ENCODE results near the gene CHMP6.

The CHMP6 gene

GRCh38 chr17:80991645-80992076, at the start of gene CHMP6:
CHMP6 (plus strand) TSS chr17:80991841; CDS start chr17:80991919, 78 bp downstream.
- DNase-seq (ENCODE audit: low read depth): peak; percentile 48

GRCh38 chr17:80942423-80943345, 49.0 kb upstream of the CHMP6 start:
- no peak for DNase-seq (ENCODE audit: low read depth)

GRCh38 chr17:80943346-80944145, 48.1 kb upstream of the CHMP6 start:
- no peak for DNase-seq (ENCODE audit: low read depth)

- DNase-seq (ENCODE audit: low read depth): no peak
Measured at GRCh38 chr17:80944326-80944725, 47.3 kb upstream of the CHMP6 start.

- DNase-seq (ENCODE audit: low read depth): no peak
Measured at GRCh38 chr17:80945736-80946135, 45.9 kb upstream of the CHMP6 start.

GRCh38 chr17:80946449-80946848, 45.2 kb upstream of the CHMP6 start:
- DNase-seq (ENCODE audit: low read depth): no peak

GRCh38 chr17:80947200-80947940, 44.3 kb upstream of the CHMP6 start:
- no peak for DNase-seq (ENCODE audit: low read depth)

- DNase-seq (ENCODE audit: low read depth): no peak
Measured at GRCh38 chr17:80948019-80948975, 43.3 kb upstream of the CHMP6 start.

- no peak for DNase-seq (ENCODE audit: low read depth)
Measured at GRCh38 chr17:80948976-80949450, 42.6 kb upstream of the CHMP6 start.

GRCh38 chr17:80949451-80950421, 41.9 kb upstream of the CHMP6 start:
- no peak for DNase-seq (ENCODE audit: low read depth)

GRCh38 chr17:80950466-80951120, 41.0 kb upstream of the CHMP6 start:
- no peak for DNase-seq (ENCODE audit: low read depth)

- DNase-seq (ENCODE audit: low read depth): no peak
Measured at GRCh38 chr17:80951121-80952090, 40.2 kb upstream of the CHMP6 start.

- no peak for DNase-seq (ENCODE audit: low read depth)
Measured at GRCh38 chr17:80952291-80952690, 39.4 kb upstream of the CHMP6 start.

- DNase-seq (ENCODE audit: low read depth): no peak
Measured at GRCh38 chr17:80953471-80954315, 37.9 kb upstream of the CHMP6 start.

- DNase-seq (ENCODE audit: low read depth): no peak
Measured at GRCh38 chr17:80955078-80955477, 36.6 kb upstream of the CHMP6 start.

- DNase-seq (ENCODE audit: low read depth): no peak
Measured at GRCh38 chr17:80955671-80956280, 35.9 kb upstream of the CHMP6 start.

Measured in stimulated activated CD8-positive, alpha-beta memory T cell treated with anti-CD3 and anti-CD28 coated beads, Interleukin-12 subunit alpha, Interleukin-12 subunit beta, amount 100 ng/mL, for 1 hour (primary cell).